Natural killer cell treated with Interleukin-12 subunit alpha and Interleukin-12 subunit beta and Interleukin-15 and Interleukin-18, amount 100 ng/mL, for 72 hours (primary cell): ENCODE data around the gene MARF1. TPM values are rescaled to one million over a fixed set of nuclear protein-coding genes. Genes with fewer than 3 reads are reported as not detected.
A peak's percentile ranks its signal among the peaks of the same experiment; 100 is the strongest.

Source experiments
- ATAC-seq, 2 donors: fragments of 150-1000 bp; cut with Tn5 transposase in 1 of 2; sonication (Bioruptor Pico), chemical (Tn5 transposase) in 1 of 2; 2 replicates each; pipeline ENCODE4 v1.10.0; 2021
- DNase-seq: peaks from one replicate; pipeline ENCODE4 v3.0.0; 2022; ENCODE audit warnings: low spot score
- H3K27ac Mint-ChIP-seq, 2 donors: 1 replicate in 1 of 2; 2 replicates in 1 of 2; pipeline ENCODE4 v1.8.0; 2022; ENCODE audit warnings: mixed read lengths in 2 of 2, mild to moderate bottlenecking in 1 of 2, moderate library complexity in 1 of 2
- H3K27me3 Mint-ChIP-seq, 2 donors: 1 replicate in 1 of 2; 2 replicates in 1 of 2; pipeline ENCODE4 v1.8.0; 2022; ENCODE audit warnings: mixed read lengths in 2 of 2
- H3K36me3 Mint-ChIP-seq: one replicate; pipeline ENCODE4 v1.8.0; 2022; ENCODE audit warnings: mixed read lengths
- H3K4me1 Mint-ChIP-seq, 2 donors: 1 replicate in 1 of 2; 2 replicates in 1 of 2; pipeline ENCODE4 v1.8.0; 2022; ENCODE audit warnings: low read depth in 2 of 2, mixed read lengths in 2 of 2, mild to moderate bottlenecking in 1 of 2
- H3K4me3 Mint-ChIP-seq: one replicate; pipeline ENCODE4 v1.8.0; 2022; ENCODE audit warnings: mixed read lengths
- H3K9me3 Mint-ChIP-seq: 2 replicates; pipeline ENCODE4 v1.8.0; 2022; ENCODE audit warnings: mixed read lengths
- total RNA-seq, 2 donors: library from RNA; stranded (reverse); gene quantifications; one replicate each; pipeline ENCODE4 v1.2.3, GENCODE V29; 2022

MARF1 gene
- total RNA-seq, 2 donors from 2014 or later = 63.9 to 76.0 TPM

DNA sequence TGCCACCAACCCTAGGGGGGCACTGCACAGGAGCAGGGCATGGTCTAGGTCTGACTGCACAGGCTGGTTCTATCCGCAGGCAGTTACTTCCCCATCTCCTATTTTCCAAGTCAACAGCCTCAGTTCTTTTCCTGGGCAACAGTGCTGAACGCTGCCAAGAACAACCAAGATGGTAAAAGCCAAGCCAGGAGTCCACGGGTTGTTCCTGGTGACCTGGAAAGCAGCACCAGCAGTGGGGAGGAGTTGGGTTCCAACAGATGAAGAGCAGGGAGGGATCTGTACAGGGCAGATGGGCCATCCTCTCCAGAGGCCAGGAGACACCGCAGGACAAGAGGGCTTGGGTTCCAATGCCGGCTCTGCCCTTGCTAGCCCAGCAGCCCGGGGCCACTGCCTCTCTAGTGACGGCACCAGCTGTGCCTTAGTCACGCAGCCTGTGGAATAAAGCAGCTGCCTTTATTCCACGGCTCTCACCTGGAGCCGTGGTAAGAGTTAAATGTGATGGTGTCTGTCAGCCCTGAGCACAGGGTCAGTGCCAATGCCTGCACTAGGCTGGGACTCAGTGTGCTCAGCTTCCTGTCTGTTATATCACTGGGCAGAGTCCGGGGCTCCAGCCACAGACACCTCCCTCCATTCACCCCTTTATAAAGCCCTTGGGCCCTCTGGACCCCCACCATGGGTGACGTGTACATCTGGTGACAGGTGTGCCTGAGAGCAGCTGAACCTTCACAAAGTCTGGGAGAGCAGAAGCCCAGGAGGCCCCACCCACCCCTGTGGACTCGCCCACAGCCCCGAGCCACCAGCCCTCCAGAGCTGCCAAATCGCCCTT lies 44.9 kb downstream of the MARF1 start:
- Mint-ChIP-seq H3K36me3 (peaks cover 39% of the 10 kb centered on the region), H3K27me3 (no peaks in the 10 kb centered on the region), H3K9me3 (no peaks in the 10 kb centered on the region), H3K27ac (peak overlapping the region in 1 of 2 donors; percentile 66), H3K4me1 (peaks cover 32 to 33% of the 10 kb centered on the region in 2 donors), H3K4me3 (no peak overlapping the region)
- ATAC-seq = peak; percentile 12 to 28
- no peak for DNase-seq

- peak overlapping the region in 1 of 2 donors; percentile 33 for H3K27ac Mint-ChIP-seq
- no peak overlapping the region for H3K4me3 Mint-ChIP-seq
- ATAC-seq (no peak), DNase-seq (no peak)
- no peaks in the 10 kb centered on the region for H3K9me3 Mint-ChIP-seq
- H3K27me3 Mint-ChIP-seq = no peaks in the 10 kb centered on the region
- peaks cover 34 to 39% of the 10 kb centered on the region in 2 donors for H3K4me1 Mint-ChIP-seq
- H3K36me3 Mint-ChIP-seq = peaks cover 34% of the 10 kb centered on the region
Observed at GRCh38 chr16:15597135-15597534, 45.8 kb downstream of the MARF1 start.

- H3K4me3 Mint-ChIP-seq = peak overlapping the region; percentile 9
- ATAC-seq (no peak), DNase-seq (no peak)
- H3K36me3 Mint-ChIP-seq = peaks cover 23% of the 10 kb centered on the region
- no peaks in the 10 kb centered on the region for H3K27me3 Mint-ChIP-seq
- peaks cover 47 to 53% of the 10 kb centered on the region in 2 donors for H3K4me1 Mint-ChIP-seq
- peak overlapping the region; percentile 67 to 91 for H3K27ac Mint-ChIP-seq
- H3K9me3 Mint-ChIP-seq = no peaks in the 10 kb centered on the region
Observed at GRCh38 chr16:15594711-15595320, 48.1 kb downstream of the MARF1 start.

DNA sequence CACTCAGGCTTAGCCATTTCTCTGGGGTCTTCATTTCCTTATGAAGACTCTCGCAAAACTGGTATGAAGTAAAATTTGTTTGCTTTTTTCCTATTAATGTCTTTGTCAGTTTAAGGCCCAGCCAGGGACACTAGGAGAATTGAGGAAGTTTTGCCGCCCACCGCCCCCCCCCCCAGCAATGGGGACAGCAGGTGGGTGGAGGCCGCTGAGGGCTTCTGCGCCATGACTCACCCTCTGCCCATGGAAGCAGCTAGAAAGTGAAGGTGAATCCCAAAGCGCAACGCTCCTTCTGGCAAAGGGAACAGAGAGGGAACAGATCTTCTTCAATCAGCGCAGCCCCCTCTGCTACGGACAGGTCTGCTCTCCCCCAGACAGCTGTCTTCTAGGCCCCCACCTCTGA lies 49.7 kb downstream of the MARF1 start:
- no peaks in the 10 kb centered on the region for H3K27me3 Mint-ChIP-seq
- DNase-seq = no peak
- no peak for ATAC-seq
- peak overlapping the region; percentile 67 to 91 for H3K27ac Mint-ChIP-seq
- H3K4me1 Mint-ChIP-seq = peaks cover 56 to 59% of the 10 kb centered on the region in 2 donors
- H3K9me3 Mint-ChIP-seq = no peaks in the 10 kb centered on the region
- H3K36me3 Mint-ChIP-seq = peaks cover 23% of the 10 kb centered on the region
- peak overlapping the region; percentile 2 for H3K4me3 Mint-ChIP-seq

DNA sequence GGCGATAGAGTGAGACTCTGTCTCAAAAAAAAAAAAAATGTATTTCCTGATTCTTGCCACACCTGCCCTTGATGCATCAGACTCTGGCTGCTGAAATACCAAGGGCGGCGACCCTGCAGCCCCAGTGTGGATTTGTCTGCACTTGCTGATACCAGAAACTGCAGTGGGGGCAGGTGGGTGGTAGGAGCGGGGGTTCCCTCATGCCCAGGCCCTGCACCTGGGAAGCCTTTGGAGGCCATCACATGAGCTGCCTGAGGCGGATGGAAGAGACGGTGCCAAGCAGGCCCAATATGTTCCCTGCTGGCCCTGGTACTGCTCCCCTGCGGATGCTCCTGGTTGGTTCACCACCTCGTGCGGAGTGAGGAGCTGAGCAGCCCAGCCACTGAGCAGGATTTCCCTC lies 50.6 kb downstream of the MARF1 start:
- Mint-ChIP-seq H3K27me3 (no peaks in the 10 kb centered on the region), H3K36me3 (peaks cover 27% of the 10 kb centered on the region), H3K9me3 (no peaks in the 10 kb centered on the region), H3K4me3 (no peak overlapping the region), H3K4me1 (peaks cover 56 to 60% of the 10 kb centered on the region in 2 donors), H3K27ac (peak overlapping the region; percentile 88 to 91)
- DNase-seq (no peak), ATAC-seq (no peak)

GRCh38 chr16:15587152-15587825 lies 55.7 kb downstream of the MARF1 start:
- H3K4me3 Mint-ChIP-seq = no peak overlapping the region
- no peaks in the 10 kb centered on the region for H3K27me3 Mint-ChIP-seq
- H3K27ac Mint-ChIP-seq = peak overlapping the region in 1 of 2 donors; percentile 99
- H3K9me3 Mint-ChIP-seq = peaks cover 9% of the 10 kb centered on the region
- DNase-seq = no peak
- H3K4me1 Mint-ChIP-seq = peaks cover 25 to 36% of the 10 kb centered on the region in 2 donors
- ATAC-seq = no peak
- peaks cover 22% of the 10 kb centered on the region for H3K36me3 Mint-ChIP-seq

DNA sequence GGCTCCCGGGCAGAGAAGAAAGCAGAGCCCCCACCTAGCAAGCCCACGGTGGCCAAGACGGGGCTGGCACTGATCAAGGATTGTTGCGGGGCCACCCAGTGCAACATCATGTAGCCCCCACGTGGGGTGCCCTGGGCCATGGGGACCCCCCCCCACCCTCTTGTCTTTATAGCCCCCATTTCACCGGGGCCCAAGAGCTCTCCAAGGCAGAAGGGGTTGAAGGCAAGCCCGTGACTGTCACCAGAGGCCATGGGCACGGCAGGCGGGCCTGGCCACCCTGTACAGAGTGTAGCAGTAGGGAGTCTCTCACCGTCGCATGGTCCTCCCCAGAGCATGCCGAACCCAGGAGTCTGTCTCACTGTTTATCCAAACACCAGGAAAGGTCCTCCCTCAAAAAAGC lies 56.2 kb downstream of the MARF1 start:
- Mint-ChIP-seq H3K27ac (peak overlapping the region in 1 of 2 donors; percentile 99), H3K9me3 (peaks cover 9% of the 10 kb centered on the region), H3K4me1 (peaks cover 23 to 34% of the 10 kb centered on the region in 2 donors), H3K27me3 (no peaks in the 10 kb centered on the region), H3K36me3 (peaks cover 22% of the 10 kb centered on the region), H3K4me3 (no peak overlapping the region)
- no peak for DNase-seq
- ATAC-seq = no peak

DNA sequence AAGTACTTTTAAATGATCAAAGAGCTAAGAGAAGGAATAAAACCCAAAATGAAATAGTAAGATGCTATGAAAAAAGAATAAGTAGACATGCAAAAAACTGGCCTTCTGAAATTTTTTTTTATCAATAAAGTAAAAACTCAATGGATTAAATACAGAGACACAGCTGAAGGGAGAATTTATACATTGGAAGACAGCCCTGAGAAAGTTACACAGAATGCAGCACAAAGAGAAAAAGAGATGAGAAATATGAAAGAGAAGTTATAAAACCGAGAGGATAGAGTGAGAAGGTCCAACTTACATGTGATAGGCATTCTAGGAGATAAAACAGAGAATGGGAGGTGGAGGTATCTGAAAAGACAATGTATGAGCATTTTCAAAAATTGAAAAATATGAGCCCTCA lies 57.0 kb downstream of the MARF1 start:
- H3K27me3 Mint-ChIP-seq = no peaks in the 10 kb centered on the region
- H3K27ac Mint-ChIP-seq = peak overlapping the region in 1 of 2 donors; percentile 69
- peaks cover 18 to 30% of the 10 kb centered on the region in 2 donors for H3K4me1 Mint-ChIP-seq
- H3K36me3 Mint-ChIP-seq = peaks cover 22% of the 10 kb centered on the region
- DNase-seq = no peak
- no peak for ATAC-seq
- H3K4me3 Mint-ChIP-seq = no peak overlapping the region
- H3K9me3 Mint-ChIP-seq = peaks cover 9% of the 10 kb centered on the region

DNA sequence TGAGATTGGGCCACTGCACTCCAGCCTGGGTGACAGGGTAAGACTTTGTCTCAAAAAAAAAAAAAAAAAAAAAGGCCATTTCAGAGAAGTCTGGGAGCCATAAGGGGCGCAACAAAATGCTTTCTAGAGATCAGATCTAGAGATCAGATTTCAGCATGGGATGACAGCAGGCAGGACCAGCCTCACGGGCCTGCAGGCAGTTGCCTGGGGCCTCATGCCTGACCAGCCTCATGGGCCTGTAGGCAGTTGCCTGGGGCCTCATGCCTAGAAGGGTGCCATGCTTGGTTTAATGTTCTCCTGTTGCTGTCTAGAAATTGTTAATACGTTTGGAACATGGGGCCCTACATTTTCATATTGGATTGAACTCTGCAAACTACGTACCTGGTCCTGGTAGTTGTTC lies 59.4 kb downstream of the MARF1 start:
- DNase-seq = no peak
- Mint-ChIP-seq H3K4me1 (peaks cover 9 to 18% of the 10 kb centered on the region in 2 donors), H3K36me3 (peaks cover 22% of the 10 kb centered on the region), H3K4me3 (no peak overlapping the region), H3K9me3 (peaks cover 9% of the 10 kb centered on the region), H3K27me3 (no peaks in the 10 kb centered on the region), H3K27ac (peak overlapping the region in 1 of 2 donors; percentile 47)
- no peak for ATAC-seq

DNA sequence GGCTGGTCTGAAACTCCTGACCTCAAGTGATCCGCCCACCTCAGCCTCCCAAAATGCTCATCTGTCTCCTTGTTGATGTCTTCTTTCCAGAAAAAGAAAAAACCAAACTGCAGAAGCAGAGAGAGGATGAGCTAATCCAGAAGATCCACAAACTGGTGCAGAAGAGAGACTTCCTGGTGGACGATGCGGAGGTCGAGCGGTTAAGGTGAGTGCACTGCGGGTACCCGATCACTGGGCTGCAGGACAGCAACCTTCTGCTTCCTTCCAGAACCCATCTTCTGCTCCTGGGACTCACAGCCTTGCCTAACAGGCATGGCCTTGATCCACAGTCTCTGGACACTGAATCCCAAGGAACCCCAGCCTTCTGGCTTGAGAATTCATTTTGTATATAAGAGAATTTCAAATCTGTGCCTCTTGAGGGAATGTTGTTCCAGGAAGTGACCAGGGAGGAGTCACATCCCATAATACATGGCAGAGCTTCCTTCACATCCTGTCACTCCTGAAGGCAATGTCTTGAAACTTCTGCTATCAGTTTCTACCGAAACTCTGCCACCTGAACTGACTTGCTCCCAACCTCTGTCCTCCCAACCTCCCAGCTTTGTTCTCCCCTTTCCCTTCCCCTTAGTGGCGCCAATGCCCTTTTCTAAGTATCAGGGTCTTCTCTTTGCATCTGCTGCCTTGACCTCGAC lies 61.7 kb downstream of the MARF1 start:
- no peak for ATAC-seq
- Mint-ChIP-seq H3K4me3 (no peak overlapping the region), H3K27me3 (no peaks in the 10 kb centered on the region), H3K27ac (peak overlapping the region in 1 of 2 donors; percentile 77), H3K36me3 (peaks cover 10% of the 10 kb centered on the region), H3K9me3 (peaks cover 13% of the 10 kb centered on the region), H3K4me1 (peaks cover 10 to 11% of the 10 kb centered on the region in 2 donors)
- DNase-seq = no peak

GRCh38 chr16:15578824-15579223 lies 64.1 kb downstream of the MARF1 start:
- no peaks in the 10 kb centered on the region for H3K36me3 Mint-ChIP-seq
- no peak for ATAC-seq
- no peak overlapping the region for H3K4me3 Mint-ChIP-seq
- DNase-seq = no peak
- no peaks in the 10 kb centered on the region for H3K27me3 Mint-ChIP-seq
- H3K9me3 Mint-ChIP-seq = peaks cover 6% of the 10 kb centered on the region
- H3K27ac Mint-ChIP-seq = no peak overlapping the region
- H3K4me1 Mint-ChIP-seq = peaks cover 10% of the 10 kb centered on the region in 2 donors

DNA sequence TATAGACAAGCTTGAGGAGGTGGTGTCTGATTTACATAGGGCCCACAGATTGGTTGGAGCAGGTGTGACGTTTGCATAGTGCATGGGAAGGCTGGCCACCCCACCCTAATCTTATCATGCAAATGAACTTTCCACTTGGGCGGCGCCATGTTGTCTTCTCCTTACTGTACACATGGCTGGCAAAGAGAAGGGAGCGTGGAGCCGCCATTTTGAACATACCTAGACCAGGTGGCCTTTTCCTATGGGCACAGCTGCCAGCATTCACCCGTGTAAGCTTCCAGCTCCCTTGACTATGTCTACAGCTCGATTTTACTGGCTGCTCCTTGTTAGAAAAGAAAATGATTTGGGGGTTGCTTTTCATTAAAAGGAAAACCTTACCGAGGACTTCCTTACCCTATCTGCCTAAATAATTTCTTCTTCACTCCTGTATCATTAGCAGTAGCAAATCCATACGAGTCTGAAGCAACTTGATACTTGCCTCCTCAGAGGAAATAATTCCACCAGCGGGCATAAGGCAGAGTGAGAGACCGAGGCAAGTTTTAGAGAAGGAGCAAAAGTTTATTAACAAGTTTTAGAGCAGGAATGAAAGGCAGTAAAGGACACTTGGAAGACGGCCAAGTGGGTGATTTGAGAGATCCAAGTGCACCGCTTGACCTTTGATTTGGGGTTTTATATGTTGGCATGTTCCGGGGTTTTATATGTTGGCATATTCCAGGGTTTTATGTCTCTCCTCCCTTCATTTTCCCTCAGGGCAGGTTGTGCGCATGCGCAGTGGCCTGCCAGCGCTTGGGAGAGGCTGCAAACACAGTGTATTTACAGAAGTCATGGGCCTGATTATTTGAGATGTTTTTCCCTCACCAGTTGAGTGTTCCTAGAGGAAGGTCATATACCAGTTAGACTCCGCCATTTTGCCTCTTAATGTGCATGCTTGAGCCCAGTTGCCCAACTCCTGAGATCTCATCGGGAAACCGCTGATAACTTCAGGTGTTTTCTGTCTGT lies 65.7 kb downstream of the MARF1 start:
- ATAC-seq (no peak), DNase-seq (no peak)
- Mint-ChIP-seq H3K27ac (no peak overlapping the region), H3K9me3 (peaks cover 6% of the 10 kb centered on the region), H3K27me3 (no peaks in the 10 kb centered on the region), H3K4me3 (no peak overlapping the region), H3K4me1 (peaks cover 15 to 17% of the 10 kb centered on the region in 2 donors), H3K36me3 (no peaks in the 10 kb centered on the region)
